ENCODE measurements around the gene ZNF462. TPM values are rescaled to one million over a fixed set of nuclear protein-coding genes. Genes with fewer than 3 reads are reported as not detected.
"Not testable (repeated sequence)": the region's sequence is repeated elsewhere in the genome, so short reads cannot be mapped to it uniquely, and the experiment has no call there.

ZNF462 gene
- total RNA-seq, 1 donor = 0.42 TPM

- Histone ChIP-seq H3K27me3 (ENCODE audit: insufficient read depth, low read length) (no peaks in the 10 kb centered on the region), H3K9me3 (ENCODE audit: low read depth, low read length) (no peaks in the 10 kb centered on the region), H3K4me3 (ENCODE audit: low read length) (no peak overlapping the region), H3K4me1 (ENCODE audit: insufficient read depth, low read length) (no peaks in the 10 kb centered on the region)
Observed at GRCh38 chr9:106892632-106893031, 29.7 kb downstream of the ZNF462 start.

GRCh38 chr9:106893088-106893487, 30.1 kb downstream of the ZNF462 start:
- H3K4me3 ChIP-seq (ENCODE audit: low read length) = no peak overlapping the region
- H3K27me3 ChIP-seq (ENCODE audit: insufficient read depth, low read length) = no peaks in the 10 kb centered on the region
- no peaks in the 10 kb centered on the region for H3K9me3 ChIP-seq (ENCODE audit: low read depth, low read length)
- no peaks in the 10 kb centered on the region for H3K4me1 ChIP-seq (ENCODE audit: insufficient read depth, low read length)

GRCh38 chr9:106896695-106897094, 33.7 kb downstream of the ZNF462 start:
- H3K27me3 ChIP-seq (ENCODE audit: insufficient read depth, low read length) = no peaks in the 10 kb centered on the region
- H3K9me3 ChIP-seq (ENCODE audit: low read depth, low read length) = no peaks in the 10 kb centered on the region
- H3K4me1 ChIP-seq (ENCODE audit: insufficient read depth, low read length) = no peaks in the 10 kb centered on the region
- no peak overlapping the region for H3K4me3 ChIP-seq (ENCODE audit: low read length)

GRCh38 chr9:106897236-106897635, 34.3 kb downstream of the ZNF462 start:
- Histone ChIP-seq H3K27me3 (ENCODE audit: insufficient read depth, low read length) (no peaks in the 10 kb centered on the region), H3K9me3 (ENCODE audit: low read depth, low read length) (no peaks in the 10 kb centered on the region), H3K4me1 (ENCODE audit: insufficient read depth, low read length) (no peaks in the 10 kb centered on the region), H3K4me3 (ENCODE audit: low read length) (no peak overlapping the region)

- Histone ChIP-seq H3K27me3 (ENCODE audit: insufficient read depth, low read length) (no peaks in the 10 kb centered on the region), H3K4me3 (ENCODE audit: low read length) (no peak overlapping the region), H3K9me3 (ENCODE audit: low read depth, low read length) (no peaks in the 10 kb centered on the region), H3K4me1 (ENCODE audit: insufficient read depth, low read length) (no peaks in the 10 kb centered on the region)
Observed at GRCh38 chr9:106897751-106898150, 34.8 kb downstream of the ZNF462 start.

GRCh38 chr9:106900523-106900922, 37.6 kb downstream of the ZNF462 start:
- H3K9me3 ChIP-seq (ENCODE audit: low read depth, low read length); H3K27me3 ChIP-seq (ENCODE audit: insufficient read depth, low read length); H3K4me1 ChIP-seq (ENCODE audit: insufficient read depth, low read length); H3K4me3 ChIP-seq (ENCODE audit: low read length): not testable (repeated sequence)

- Histone ChIP-seq H3K9me3 (ENCODE audit: low read depth, low read length) (no peaks in the 10 kb centered on the region), H3K4me1 (ENCODE audit: insufficient read depth, low read length) (no peaks in the 10 kb centered on the region), H3K4me3 (ENCODE audit: low read length) (no peak overlapping the region), H3K27me3 (ENCODE audit: insufficient read depth, low read length) (no peaks in the 10 kb centered on the region)
Observed at GRCh38 chr9:106906129-106906528, 43.2 kb downstream of the ZNF462 start.

GRCh38 chr9:106911951-106912350, 49.0 kb downstream of the ZNF462 start:
- H3K4me3 ChIP-seq (ENCODE audit: low read length) = no peak overlapping the region
- H3K9me3 ChIP-seq (ENCODE audit: low read depth, low read length) = no peaks in the 10 kb centered on the region
- no peaks in the 10 kb centered on the region for H3K27me3 ChIP-seq (ENCODE audit: insufficient read depth, low read length)
- no peaks in the 10 kb centered on the region for H3K4me1 ChIP-seq (ENCODE audit: insufficient read depth, low read length)

GRCh38 chr9:106913276-106913675, 50.3 kb downstream of the ZNF462 start:
- no peaks in the 10 kb centered on the region for H3K4me1 ChIP-seq (ENCODE audit: insufficient read depth, low read length)
- no peaks in the 10 kb centered on the region for H3K9me3 ChIP-seq (ENCODE audit: low read depth, low read length)
- no peak overlapping the region for H3K4me3 ChIP-seq (ENCODE audit: low read length)
- H3K27me3 ChIP-seq (ENCODE audit: insufficient read depth, low read length) = no peaks in the 10 kb centered on the region

- H3K27me3 ChIP-seq (ENCODE audit: insufficient read depth, low read length) = no peaks in the 10 kb centered on the region
- H3K9me3 ChIP-seq (ENCODE audit: low read depth, low read length) = no peaks in the 10 kb centered on the region
- H3K4me1 ChIP-seq (ENCODE audit: insufficient read depth, low read length) = no peaks in the 10 kb centered on the region
- H3K4me3 ChIP-seq (ENCODE audit: low read length) = no peak overlapping the region
Observed at GRCh38 chr9:106915851-106916250, 52.9 kb downstream of the ZNF462 start.

- H3K4me3 ChIP-seq (ENCODE audit: low read length) = no peak overlapping the region
- H3K4me1 ChIP-seq (ENCODE audit: insufficient read depth, low read length) = no peaks in the 10 kb centered on the region
- no peaks in the 10 kb centered on the region for H3K9me3 ChIP-seq (ENCODE audit: low read depth, low read length)
- H3K27me3 ChIP-seq (ENCODE audit: insufficient read depth, low read length) = no peaks in the 10 kb centered on the region
Observed at GRCh38 chr9:106916466-106917235, 53.7 kb downstream of the ZNF462 start.

GRCh38 chr9:106918825-106919509, 56.0 kb downstream of the ZNF462 start:
- Histone ChIP-seq H3K4me3 (ENCODE audit: low read length) (no peak overlapping the region), H3K27me3 (ENCODE audit: insufficient read depth, low read length) (no peaks in the 10 kb centered on the region), H3K9me3 (ENCODE audit: low read depth, low read length) (no peaks in the 10 kb centered on the region), H3K4me1 (ENCODE audit: insufficient read depth, low read length) (no peaks in the 10 kb centered on the region)

- H3K4me3 ChIP-seq (ENCODE audit: low read length) = no peak overlapping the region
- no peaks in the 10 kb centered on the region for H3K4me1 ChIP-seq (ENCODE audit: insufficient read depth, low read length)
Observed at GRCh38 chr9:106920091-106920490, 57.1 kb downstream of the ZNF462 start.

GRCh38 chr9:106920701-106921283, 57.8 kb downstream of the ZNF462 start:
- Histone ChIP-seq H3K9me3 (ENCODE audit: low read depth, low read length) (no peaks in the 10 kb centered on the region), H3K4me1 (ENCODE audit: insufficient read depth, low read length) (no peaks in the 10 kb centered on the region), H3K27me3 (ENCODE audit: insufficient read depth, low read length) (no peaks in the 10 kb centered on the region), H3K4me3 (ENCODE audit: low read length) (no peak overlapping the region)

More at GRCh38 chr9:106920091-106920490, 57.1 kb downstream of the ZNF462 start:
- Histone ChIP-seq H3K27me3 (ENCODE audit: insufficient read depth, low read length) (no peaks in the 10 kb centered on the region), H3K9me3 (ENCODE audit: low read depth, low read length) (no peaks in the 10 kb centered on the region)

GRCh38 chr9:106921341-106921899, 58.5 kb downstream of the ZNF462 start:
- H3K9me3 ChIP-seq (ENCODE audit: low read depth, low read length) = no peaks in the 10 kb centered on the region
- H3K4me3 ChIP-seq (ENCODE audit: low read length) = no peak overlapping the region
- no peaks in the 10 kb centered on the region for H3K4me1 ChIP-seq (ENCODE audit: insufficient read depth, low read length)
- no peaks in the 10 kb centered on the region for H3K27me3 ChIP-seq (ENCODE audit: insufficient read depth, low read length)
